ENCODE measurements around the gene WIZ.

GRCh38 chr19:15441317-15441716 lies 8.4 kb downstream of the WIZ start:
- TF ChIP-seq CTCF (IDR thresholded peaks at IDR 0.05 in 2 of 3, conservative IDR thresholded peaks at IDR 0.05 in 1 of 3; ENCODE audit: insufficient read depth in 2 of 3, low read depth in 1 of 3, low read length in 3 of 3) (no peak), FOXP4 (CRISPR knock-in tag; IDR thresholded peaks at IDR 0.05; ENCODE audit: borderline replicate concordance) (no peak), ZNF174 (CRISPR knock-in tag; IDR thresholded peaks at IDR 0.05) (no peak)

Data from K562 (cell line).